Nephron (organoid): ENCODE results near the gene TAS1R1.

Experiments used
- H3K27ac Mint-ChIP-seq, 3 experiments: 2 replicates each; pipeline ENCODE4 v1.8.0; 2020; ENCODE audit warnings: mixed read lengths in 3 of 3, mild to moderate bottlenecking in 2 of 3, moderate library complexity in 1 of 3
- H3K27me3 Mint-ChIP-seq: 2 replicates; pipeline ENCODE4 v1.8.0; 2021; ENCODE audit warnings: low read depth, mild to moderate bottlenecking, moderate library complexity, mixed read lengths
- H3K36me3 Mint-ChIP-seq: 2 replicates; pipeline ENCODE4 v1.8.0; 2020; ENCODE audit warnings: low read depth, mixed read lengths
- H3K4me1 Mint-ChIP-seq: 2 replicates; pipeline ENCODE4 v1.8.0; 2020; ENCODE audit warnings: mixed read lengths
- H3K4me3 Mint-ChIP-seq, 3 experiments: 2 replicates each; pipeline ENCODE4 v1.8.0; 2020; ENCODE audit warnings: mild to moderate bottlenecking in 3 of 3, mixed read lengths in 3 of 3, moderate library complexity in 2 of 3
- H3K9me3 Mint-ChIP-seq: 2 replicates; pipeline ENCODE4 v1.8.0; 2020; ENCODE audit warnings: mixed read lengths
- CTCF ChIP-seq, 3 experiments: fragments of 200-600 bp; sonication (generic); IDR thresholded peaks; one replicate each; pipeline ENCODE4 v1.5.0; 2021; ENCODE audit warnings: antibody characterized with exemption in 3 of 3; ENCODE audit not compliant: unreplicated experiment in 3 of 3

Gene TAS1R1

GRCh38 chr1:6582370-6582769, 27.3 kb downstream of the TAS1R1 start:
- no peaks in the 10 kb centered on the region for H3K9me3 Mint-ChIP-seq
- H3K36me3 Mint-ChIP-seq = peaks cover 4% of the 10 kb centered on the region
- H3K27me3 Mint-ChIP-seq = no peaks in the 10 kb centered on the region
- no peak for TF ChIP-seq CTCF (IDR thresholded peaks at IDR 0.05; ENCODE audit: unreplicated experiment in 3 of 3)
- H3K4me3 Mint-ChIP-seq = peak overlapping the region; percentile 73 to 94 (median 81)
- peak overlapping the region in 2 of 3 experiments; percentile 52 to 59 for H3K27ac Mint-ChIP-seq
- peaks cover 27% of the 10 kb centered on the region for H3K4me1 Mint-ChIP-seq

GRCh38 chr1:6584126-6585080, 29.3 kb downstream of the TAS1R1 start:
- TF ChIP-seq CTCF (IDR thresholded peaks at IDR 0.05; ENCODE audit: unreplicated experiment in 3 of 3) = no peak
- Mint-ChIP-seq H3K36me3 (peaks cover 4% of the 10 kb centered on the region), H3K9me3 (no peaks in the 10 kb centered on the region), H3K27me3 (no peaks in the 10 kb centered on the region), H3K4me1 (peaks cover 23% of the 10 kb centered on the region), H3K27ac (no peak overlapping the region), H3K4me3 (peak overlapping the region in 1 of 3 experiments; percentile 2)

GRCh38 chr1:6585081-6585722, 30.1 kb downstream of the TAS1R1 start:
- peaks cover 17% of the 10 kb centered on the region for H3K4me1 Mint-ChIP-seq
- no peak overlapping the region for H3K4me3 Mint-ChIP-seq
- no peaks in the 10 kb centered on the region for H3K27me3 Mint-ChIP-seq
- no peaks in the 10 kb centered on the region for H3K9me3 Mint-ChIP-seq
- TF ChIP-seq CTCF (IDR thresholded peaks at IDR 0.05; ENCODE audit: unreplicated experiment in 3 of 3) = no peak
- H3K36me3 Mint-ChIP-seq = peaks cover 4% of the 10 kb centered on the region
- no peak overlapping the region for H3K27ac Mint-ChIP-seq

- Mint-ChIP-seq H3K4me1 (peaks cover 12% of the 10 kb centered on the region), H3K36me3 (peaks cover 4% of the 10 kb centered on the region)
Measured at GRCh38 chr1:6585841-6586240, 30.7 kb downstream of the TAS1R1 start.

GRCh38 chr1:6586404-6586816, 31.3 kb downstream of the TAS1R1 start:
- H3K27me3 Mint-ChIP-seq = no peaks in the 10 kb centered on the region
- peaks cover 4% of the 10 kb centered on the region for H3K36me3 Mint-ChIP-seq
- H3K9me3 Mint-ChIP-seq = no peaks in the 10 kb centered on the region
- TF ChIP-seq CTCF (IDR thresholded peaks at IDR 0.05; ENCODE audit: unreplicated experiment in 3 of 3) = no peak
- no peak overlapping the region for H3K27ac Mint-ChIP-seq
- no peak overlapping the region for H3K4me3 Mint-ChIP-seq
- peaks cover 8% of the 10 kb centered on the region for H3K4me1 Mint-ChIP-seq

More at GRCh38 chr1:6585841-6586240, 30.7 kb downstream of the TAS1R1 start:
- no peak for TF ChIP-seq CTCF (IDR thresholded peaks at IDR 0.05; ENCODE audit: unreplicated experiment in 3 of 3)
- H3K9me3 Mint-ChIP-seq = no peaks in the 10 kb centered on the region
- no peaks in the 10 kb centered on the region for H3K27me3 Mint-ChIP-seq
- no peak overlapping the region for H3K4me3 Mint-ChIP-seq
- H3K27ac Mint-ChIP-seq = no peak overlapping the region
